OCI-LY1 (cell line): Measurements from ENCODE around the gene MYCBP2.

ENCODE experiments used
- EZH2 ChIP-seq: fragments of 200-600 bp; sonication (generic), shearing (Covaris generic); IDR thresholded peaks from 2 replicates; pipeline ENCODE4 v1.8.0; 2017; ENCODE audit warnings: borderline replicate concordance, mixed run types, mild to moderate bottlenecking, antibody characterized with exemption, low read length, moderate library complexity, mixed read lengths
- TF ChIP-seq, protein P1 (sequence below): fragments of 200-600 bp; sonication (generic), shearing (Covaris generic); IDR thresholded peaks from 2 replicates; pipeline ENCODE4 v1.5.1; 2017; ENCODE audit warnings: mild to moderate bottlenecking, antibody characterized with exemption, low read length, moderate library complexity, mixed read lengths

GRCh38 chr13:77001540-77001939 lies 325.4 kb downstream of the MYCBP2 start:
- TF ChIP-seq, protein P1, sequence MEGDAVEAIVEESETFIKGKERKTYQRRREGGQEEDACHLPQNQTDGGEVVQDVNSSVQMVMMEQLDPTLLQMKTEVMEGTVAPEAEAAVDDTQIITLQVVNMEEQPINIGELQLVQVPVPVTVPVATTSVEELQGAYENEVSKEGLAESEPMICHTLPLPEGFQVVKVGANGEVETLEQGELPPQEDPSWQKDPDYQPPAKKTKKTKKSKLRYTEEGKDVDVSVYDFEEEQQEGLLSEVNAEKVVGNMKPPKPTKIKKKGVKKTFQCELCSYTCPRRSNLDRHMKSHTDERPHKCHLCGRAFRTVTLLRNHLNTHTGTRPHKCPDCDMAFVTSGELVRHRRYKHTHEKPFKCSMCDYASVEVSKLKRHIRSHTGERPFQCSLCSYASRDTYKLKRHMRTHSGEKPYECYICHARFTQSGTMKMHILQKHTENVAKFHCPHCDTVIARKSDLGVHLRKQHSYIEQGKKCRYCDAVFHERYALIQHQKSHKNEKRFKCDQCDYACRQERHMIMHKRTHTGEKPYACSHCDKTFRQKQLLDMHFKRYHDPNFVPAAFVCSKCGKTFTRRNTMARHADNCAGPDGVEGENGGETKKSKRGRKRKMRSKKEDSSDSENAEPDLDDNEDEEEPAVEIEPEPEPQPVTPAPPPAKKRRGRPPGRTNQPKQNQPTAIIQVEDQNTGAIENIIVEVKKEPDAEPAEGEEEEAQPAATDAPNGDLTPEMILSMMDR = no peak
- TF ChIP-seq EZH2 = no peak
